Liver (tissue), 9 donors: ENCODE data around the gene STYXL2. TPM values are rescaled to one million over a fixed set of nuclear protein-coding genes. Genes with fewer than 3 reads are reported as not detected.

ENCODE experiments used
- DNase-seq: peaks from one replicate; pipeline ENCODE4 v3.0.0-alpha.2; 2017; ENCODE audit warnings: low spot score
- H3K27ac ChIP-seq, 2 donors: one replicate each; pipeline ENCODE4 v1.7.0; 2013; ENCODE audit warnings: inconsistent platforms in 2 of 2, low read length in 2 of 2, control low read depth in 1 of 2, low read depth in 1 of 2, mild to moderate bottlenecking in 1 of 2
- H3K27me3 ChIP-seq, 4 donors: one replicate each; pipeline versions ENCODE4 v1.6.1 to v1.7.0; 2013; ENCODE audit warnings: low read length in 3 of 4, inconsistent platforms in 1 of 4, mild to moderate bottlenecking in 1 of 4, moderate library complexity in 1 of 4; ENCODE audit not compliant: control insufficient read depth in 4 of 4, insufficient read depth in 4 of 4
- H3K36me3 ChIP-seq, 4 donors: one replicate each; pipeline versions ENCODE4 v1.6.1 to v1.7.0; 2013; ENCODE audit warnings: low read length in 3 of 4, mild to moderate bottlenecking in 3 of 4, low read depth in 1 of 4, moderate library complexity in 1 of 4; ENCODE audit not compliant: control insufficient read depth in 4 of 4, insufficient read depth in 3 of 4
- H3K4me1 ChIP-seq, 4 donors: one replicate each; pipeline versions ENCODE4 v1.6.1 to v1.7.0; 2013; ENCODE audit warnings: low read length in 3 of 4, mild to moderate bottlenecking in 3 of 4, moderate library complexity in 1 of 4; ENCODE audit not compliant: control insufficient read depth in 4 of 4, insufficient read depth in 4 of 4
- H3K4me3 ChIP-seq, 3 donors: one replicate each; pipeline versions ENCODE4 v1.6.1 to v1.7.0; 2013; ENCODE audit warnings: low read length in 3 of 3, control low read depth in 1 of 3, low read depth in 1 of 3, mild to moderate bottlenecking in 1 of 3
- H3K9ac ChIP-seq, 2 donors: one replicate each; pipeline ENCODE4 v1.7.0; 2013; ENCODE audit warnings: low read length in 2 of 2, mild to moderate bottlenecking in 2 of 2, moderate library complexity in 2 of 2, control low read depth in 1 of 2, low read depth in 1 of 2
- H3K9me3 ChIP-seq, 4 donors: one replicate each; pipeline versions ENCODE4 v1.6.1 to v1.7.0; 2013; ENCODE audit warnings: low read length in 3 of 4; ENCODE audit not compliant: control insufficient read depth in 4 of 4
- ATF3 ChIP-seq: IDR thresholded peaks from 2 replicates; pipeline ENCODE4 v1.6.1; 2016; ENCODE audit warnings: antibody characterized with exemption
- EGR1 ChIP-seq, 2 donors: IDR thresholded peaks; 2 replicates each; pipeline ENCODE4 v1.6.1; 2016 to 2018; ENCODE audit warnings: antibody characterized with exemption in 2 of 2, low read depth in 2 of 2
- FOXA1 ChIP-seq: IDR thresholded peaks from 2 replicates; pipeline ENCODE4 v1.6.1; 2016; ENCODE audit warnings: antibody characterized with exemption
- FOXA2 ChIP-seq: IDR thresholded peaks from 2 replicates; pipeline ENCODE4 v1.6.1; 2016; ENCODE audit warnings: antibody characterized with exemption
- GABPA ChIP-seq, 2 donors: IDR thresholded peaks in 1 of 2; conservative IDR thresholded peaks in 1 of 2; 2 replicates each; pipeline ENCODE4 v1.6.1; 2016; ENCODE audit warnings: antibody characterized with exemption in 2 of 2, mild to moderate bottlenecking in 1 of 2, moderate library complexity in 1 of 2
- NR2F2 ChIP-seq: IDR thresholded peaks from 2 replicates; pipeline ENCODE4 v1.6.1; 2016; ENCODE audit warnings: antibody characterized with exemption
- RAD21 ChIP-seq, 2 donors: IDR thresholded peaks; 2 replicates each; pipeline ENCODE4 v1.6.1; 2016; ENCODE audit warnings: antibody characterized with exemption in 2 of 2, mild to moderate bottlenecking in 2 of 2
- REST ChIP-seq: IDR thresholded peaks from 2 replicates; pipeline ENCODE4 v1.6.1; 2016; ENCODE audit warnings: antibody characterized with exemption, mild to moderate bottlenecking
- SP1 ChIP-seq: IDR thresholded peaks from 2 replicates; pipeline ENCODE4 v1.6.1; 2018; ENCODE audit warnings: antibody characterized with exemption, mild to moderate bottlenecking
- TAF1 ChIP-seq: conservative IDR thresholded peaks from 2 replicates; pipeline ENCODE4 v1.6.1; 2016; ENCODE audit warnings: antibody characterized with exemption, mild to moderate bottlenecking
- YY1 ChIP-seq: IDR thresholded peaks from 2 replicates; pipeline ENCODE4 v1.6.1; 2016; ENCODE audit warnings: antibody characterized with exemption, mild to moderate bottlenecking
- WGBS: extraction: QIAGEN DNeasy Blood & Tissue Kit; methylation state at CpG from one replicate; pipeline ENCODE4 v1.1.7; 2013; 5-methylcytosine and 5-hydroxymethylcytosine counted together
- polyA plus RNA-seq, 2 donors: library from polyadenylated mRNA; stranded (reverse) in 1 of 2; unstranded in 1 of 2; fragments of 200-250 nt in 1 of 2; fragments of >200 nt in 1 of 2; fragmentation: Nextera tagmentation in 1 of 2; extraction: Ambion mirVana in 1 of 2; gene quantifications; one replicate each; pipeline versions ENCODE4 v1.2.1 to v1.2.3, GENCODE V29; 2013 to 2015
- total RNA-seq, 2 donors: library from RNA; depleted of rRNA; stranded (reverse); fragments of >200 nt; gene quantifications; one replicate each; pipeline ENCODE4 v1.2.3, GENCODE V29; 2014
- TF ChIP-seq, protein P1 (sequence below): IDR thresholded peaks from 2 replicates; pipeline ENCODE4 v1.6.1; 2016; ENCODE audit warnings: antibody characterized with exemption
- TF ChIP-seq, protein P2 (sequence below): fragments of 150-350 bp; IDR thresholded peaks from 2 replicates; pipeline ENCODE4 v1.5.1; 2017; ENCODE audit warnings: improper control_type of control experiment, low read depth, low read length; ENCODE audit not compliant: missing input control
- donor health status: healthy.
- donor health status: healthy.
- donor health status: healthy.
- donor health status: healthy.
- donor health status: healthy.

The STYXL2 gene
- total and polyA plus RNA-seq, 4 donors = 0.28 TPM; not detected in 3

GRCh38 chr1:167090314-167090942, 3.4 kb upstream of the STYXL2 start, which contains the start of gene GPA33:
TSS of gene GPA33 (minus strand) at chr1:167090377. CDS start at chr1:167090287, 90 bp downstream.
- no peak within 1 kb of the TSS for H3K9ac ChIP-seq
- H3K36me3 ChIP-seq = no peaks in the 10 kb centered on the region
- 61% methylated on average over 1 of the region's 1 CpG for WGBS
- DNase-seq = no peak
- no peaks in the 10 kb centered on the region for H3K27me3 ChIP-seq
- H3K4me1 ChIP-seq = no peaks in the 10 kb centered on the region
- no peak within 1 kb of the TSS for H3K27ac ChIP-seq
- no peak within 1 kb of the TSS for H3K4me3 ChIP-seq
- TF ChIP-seq RAD21 (IDR thresholded peaks at IDR 0.05) = no peak
- TF ChIP-seq, protein P1, sequence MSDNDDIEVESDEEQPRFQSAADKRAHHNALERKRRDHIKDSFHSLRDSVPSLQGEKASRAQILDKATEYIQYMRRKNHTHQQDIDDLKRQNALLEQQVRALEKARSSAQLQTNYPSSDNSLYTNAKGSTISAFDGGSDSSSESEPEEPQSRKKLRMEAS = no peak
- H3K9me3 ChIP-seq = no peaks in the 10 kb centered on the region

- Histone ChIP-seq H3K4me3 (no peak overlapping the region), H3K27ac (no peak overlapping the region), H3K27me3 (no peaks in the 10 kb centered on the region), H3K9ac (no peak overlapping the region), H3K4me1 (no peaks in the 10 kb centered on the region), H3K9me3 (peaks cover 0 to 2% (median 0%) of the 10 kb centered on the region in 4 donors), H3K36me3 (no peaks in the 10 kb centered on the region)
- 86% methylated on average over 1 of the region's 1 CpG for WGBS
- no peak for TF ChIP-seq TAF1
- no peak for TF ChIP-seq GABPA (IDR thresholded peaks at IDR 0.05 in 1 of 2, conservative IDR thresholded peaks at IDR 0.05 in 1 of 2)
- no peak for TF ChIP-seq REST
- no peak for TF ChIP-seq FOXA1
- no peak for TF ChIP-seq EGR1 (IDR thresholded peaks at IDR 0.05; ENCODE audit: low read depth in 2 of 2)
- TF ChIP-seq FOXA2 = no peak
- TF ChIP-seq NR2F2 = no peak
- no peak for TF ChIP-seq ATF3
- TF ChIP-seq, protein P2, sequence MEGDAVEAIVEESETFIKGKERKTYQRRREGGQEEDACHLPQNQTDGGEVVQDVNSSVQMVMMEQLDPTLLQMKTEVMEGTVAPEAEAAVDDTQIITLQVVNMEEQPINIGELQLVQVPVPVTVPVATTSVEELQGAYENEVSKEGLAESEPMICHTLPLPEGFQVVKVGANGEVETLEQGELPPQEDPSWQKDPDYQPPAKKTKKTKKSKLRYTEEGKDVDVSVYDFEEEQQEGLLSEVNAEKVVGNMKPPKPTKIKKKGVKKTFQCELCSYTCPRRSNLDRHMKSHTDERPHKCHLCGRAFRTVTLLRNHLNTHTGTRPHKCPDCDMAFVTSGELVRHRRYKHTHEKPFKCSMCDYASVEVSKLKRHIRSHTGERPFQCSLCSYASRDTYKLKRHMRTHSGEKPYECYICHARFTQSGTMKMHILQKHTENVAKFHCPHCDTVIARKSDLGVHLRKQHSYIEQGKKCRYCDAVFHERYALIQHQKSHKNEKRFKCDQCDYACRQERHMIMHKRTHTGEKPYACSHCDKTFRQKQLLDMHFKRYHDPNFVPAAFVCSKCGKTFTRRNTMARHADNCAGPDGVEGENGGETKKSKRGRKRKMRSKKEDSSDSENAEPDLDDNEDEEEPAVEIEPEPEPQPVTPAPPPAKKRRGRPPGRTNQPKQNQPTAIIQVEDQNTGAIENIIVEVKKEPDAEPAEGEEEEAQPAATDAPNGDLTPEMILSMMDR = no peak
- TF ChIP-seq YY1 = no peak
- no peak for TF ChIP-seq SP1
- TF ChIP-seq RAD21 (IDR thresholded peaks at IDR 0.05) = no peak
- no peak for DNase-seq
These were observed 1.2 kb upstream of the STYXL2 start for GRCh38 chr1:167092653-167093052.
